Measurements from ENCODE around the gene KCNIP2. TPM values are rescaled to one million over a fixed set of nuclear protein-coding genes. Genes with fewer than 3 reads are reported as not detected.

KCNIP2 gene
- total RNA-seq, 1 donor, result 0.86 TPM

GRCh38 chr10:101886521-101887312, 43.1 kb upstream of the KCNIP2 start:
- DNase-seq (ENCODE audit: low read depth), result no peak
- no peak for TF ChIP-seq CTCF (IDR thresholded peaks at IDR 0.05; ENCODE audit: insufficient read depth, low read depth, low read length)
- H3K4me3 ChIP-seq (ENCODE audit: low read depth, low read length), result no peak overlapping the region

GRCh38 chr10:101881036-101881774, 37.6 kb upstream of the KCNIP2 start:
- no peak for TF ChIP-seq CTCF (IDR thresholded peaks at IDR 0.05; ENCODE audit: insufficient read depth, low read depth, low read length)
- DNase-seq (ENCODE audit: low read depth), result no peak
- H3K4me3 ChIP-seq (ENCODE audit: low read depth, low read length), result no peak overlapping the region

DNA sequence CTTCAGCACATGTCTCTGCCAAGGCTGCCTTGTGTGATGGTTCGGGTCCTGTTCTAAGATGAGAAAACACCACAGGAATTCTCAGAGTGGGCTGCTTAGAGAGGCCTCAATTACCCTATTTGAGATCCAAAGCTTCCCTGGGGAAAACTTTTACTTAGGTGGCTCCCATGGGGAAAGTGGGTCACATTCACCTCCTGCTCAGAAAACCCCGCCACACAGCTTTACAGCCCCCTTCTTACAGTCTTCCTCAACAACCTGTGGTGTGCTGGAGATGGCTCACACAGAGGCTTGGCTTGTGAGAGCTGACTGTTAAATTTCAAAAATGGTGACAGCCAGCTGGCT, 36.6 kb upstream of the KCNIP2 start:
- no peak overlapping the region for H3K4me3 ChIP-seq (ENCODE audit: low read depth, low read length)
- TF ChIP-seq CTCF (IDR thresholded peaks at IDR 0.05; ENCODE audit: insufficient read depth, low read depth, low read length), result no peak
- DNase-seq (ENCODE audit: low read depth), result no peak

DNA sequence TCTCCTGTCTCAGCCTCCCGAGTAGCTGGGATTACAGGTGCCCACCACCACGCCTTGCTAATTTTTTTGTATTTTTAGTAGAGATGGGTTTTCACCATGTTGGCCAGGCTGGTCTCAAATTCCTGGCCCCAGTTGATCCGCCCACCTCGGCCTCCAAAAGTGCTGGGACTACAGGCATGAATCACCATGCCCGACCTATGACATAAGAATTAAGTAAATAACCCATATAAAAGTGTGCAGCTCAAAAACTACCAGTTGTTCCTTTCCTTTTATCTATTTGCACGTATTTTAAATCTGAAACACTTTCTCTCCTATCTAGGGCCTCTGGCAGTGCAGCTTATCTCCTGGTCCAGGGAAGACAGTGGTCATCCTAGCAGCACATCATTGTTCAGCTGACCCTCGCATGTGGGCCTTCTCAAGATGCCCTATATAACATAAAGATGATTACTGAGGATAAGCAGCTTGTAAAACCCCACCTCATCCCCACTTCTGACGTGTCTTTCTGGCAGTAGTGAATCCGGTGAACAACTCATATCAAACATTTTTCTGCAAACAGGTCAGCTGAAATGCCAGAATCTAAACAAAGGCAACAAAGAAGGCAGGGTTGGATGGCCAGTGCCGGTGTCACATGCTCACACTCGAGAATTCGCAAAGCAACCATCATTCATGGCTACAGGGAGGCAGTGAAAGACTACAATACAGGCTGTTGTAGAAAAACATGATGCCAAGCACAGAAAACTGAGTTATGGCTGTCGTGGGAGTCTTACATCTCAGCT, 36.0 kb upstream of the KCNIP2 start:
- peak; percentile 81 for DNase-seq (ENCODE audit: low read depth)
- TF ChIP-seq CTCF (IDR thresholded peaks at IDR 0.05; ENCODE audit: insufficient read depth, low read depth, low read length), result no peak
- H3K4me3 ChIP-seq (ENCODE audit: low read depth, low read length), result no peak overlapping the region

DNA sequence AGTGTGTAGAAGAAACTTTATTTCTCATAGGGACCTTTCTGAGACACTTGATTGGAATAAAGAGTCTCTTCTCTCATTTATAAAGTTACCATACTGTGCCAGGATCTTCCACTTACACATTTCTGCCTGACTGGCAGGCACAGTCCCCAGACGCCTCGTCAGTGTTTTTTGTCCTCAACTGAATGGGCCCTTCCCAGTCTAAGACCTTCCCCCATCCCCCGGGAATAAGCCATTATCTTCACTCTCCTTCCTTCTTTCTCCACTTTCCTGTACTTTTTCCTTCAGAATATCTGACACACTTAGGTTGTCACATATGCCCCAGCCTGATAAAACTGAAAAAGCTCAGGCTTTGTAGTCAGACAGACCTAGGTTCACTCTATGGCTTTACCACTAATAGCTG, 35.3 kb upstream of the KCNIP2 start:
- no peak for TF ChIP-seq CTCF (IDR thresholded peaks at IDR 0.05; ENCODE audit: insufficient read depth, low read depth, low read length)
- H3K4me3 ChIP-seq (ENCODE audit: low read depth, low read length), result no peak overlapping the region
- no peak for DNase-seq (ENCODE audit: low read depth)

- no peak for TF ChIP-seq CTCF (IDR thresholded peaks at IDR 0.05; ENCODE audit: insufficient read depth, low read depth, low read length)
- no peak for DNase-seq (ENCODE audit: low read depth)
- H3K4me3 ChIP-seq (ENCODE audit: low read depth, low read length), result no peak overlapping the region
Measured at GRCh38 chr10:101875068-101875688, 31.6 kb upstream of the KCNIP2 start.
